HUES48 (cell line): ENCODE results near the gene SLC23A2.
"Not testable (repeated sequence)": the region's sequence is repeated elsewhere in the genome, so short reads cannot be mapped to it uniquely, and the experiment has no call there.

Experiments used
- H3K27ac ChIP-seq: one replicate; pipeline ENCODE4 v1.7.0; 2013; ENCODE audit warnings: low read depth, low read length, inconsistent platforms
- H3K27me3 ChIP-seq: 2 replicates; pipeline ENCODE4 v1.6.1; 2013; ENCODE audit warnings: mild to moderate bottlenecking, low read length; ENCODE audit not compliant: control insufficient read depth, insufficient read depth
- H3K36me3 ChIP-seq: 2 replicates; pipeline ENCODE4 v1.6.1; 2013; ENCODE audit warnings: low read length; ENCODE audit not compliant: control insufficient read depth, insufficient read depth
- H3K4me1 ChIP-seq: 2 replicates; pipeline ENCODE4 v1.6.1; 2013; ENCODE audit warnings: mild to moderate bottlenecking, low read length; ENCODE audit not compliant: control insufficient read depth, insufficient read depth
- H3K4me3 ChIP-seq: 2 replicates; pipeline ENCODE4 v1.5.1; 2013; ENCODE audit warnings: mild to moderate bottlenecking, low read depth, low read length
- H3K9ac ChIP-seq: 2 replicates; pipeline ENCODE4 v1.6.1; 2013; ENCODE audit warnings: mild to moderate bottlenecking, low read depth, low read length, moderate library complexity
- H3K9me3 ChIP-seq: 2 replicates; pipeline ENCODE4 v1.6.1; 2013; ENCODE audit warnings: low read length; ENCODE audit not compliant: control insufficient read depth, insufficient read depth

SLC23A2 gene

GRCh38 chr20:4887586-4887985, 113.7 kb downstream of the SLC23A2 start:
- peaks cover 12% of the 10 kb centered on the region for H3K36me3 ChIP-seq
- H3K27ac ChIP-seq = no peak overlapping the region
- no peak overlapping the region for H3K9ac ChIP-seq
- H3K4me1 ChIP-seq = no peaks in the 10 kb centered on the region
- no peaks in the 10 kb centered on the region for H3K9me3 ChIP-seq
- no peak overlapping the region for H3K4me3 ChIP-seq
- no peaks in the 10 kb centered on the region for H3K27me3 ChIP-seq

GRCh38 chr20:4886771-4887527, 114.4 kb downstream of the SLC23A2 start:
- Histone ChIP-seq H3K9me3 (no peaks in the 10 kb centered on the region), H3K4me1 (no peaks in the 10 kb centered on the region), H3K36me3 (peaks cover 12% of the 10 kb centered on the region), H3K4me3 (no peak overlapping the region), H3K27ac (no peak overlapping the region), H3K9ac (no peak overlapping the region), H3K27me3 (no peaks in the 10 kb centered on the region)

GRCh38 chr20:4885877-4886276, 115.4 kb downstream of the SLC23A2 start:
- Histone ChIP-seq H3K36me3 (peaks cover 12% of the 10 kb centered on the region), H3K9me3 (no peaks in the 10 kb centered on the region), H3K27ac (no peak overlapping the region), H3K27me3 (no peaks in the 10 kb centered on the region), H3K4me3 (no peak overlapping the region), H3K9ac (no peak overlapping the region), H3K4me1 (no peaks in the 10 kb centered on the region)

GRCh38 chr20:4883546-4883945, 117.8 kb downstream of the SLC23A2 start:
- Histone ChIP-seq H3K9me3 (no peaks in the 10 kb centered on the region), H3K4me3 (no peak overlapping the region), H3K27me3 (no peaks in the 10 kb centered on the region), H3K36me3 (peaks cover 6% of the 10 kb centered on the region), H3K27ac (no peak overlapping the region), H3K4me1 (no peaks in the 10 kb centered on the region), H3K9ac (no peak overlapping the region)

- Histone ChIP-seq H3K9me3 (no peaks in the 10 kb centered on the region), H3K27ac (no peak overlapping the region), H3K4me3 (no peak overlapping the region), H3K36me3 (peaks cover 6% of the 10 kb centered on the region), H3K27me3 (no peaks in the 10 kb centered on the region), H3K9ac (no peak overlapping the region), H3K4me1 (no peaks in the 10 kb centered on the region)
Measured at GRCh38 chr20:4883051-4883450, 118.3 kb downstream of the SLC23A2 start.

- Histone ChIP-seq H3K27me3 (no peaks in the 10 kb centered on the region), H3K4me1 (no peaks in the 10 kb centered on the region), H3K9ac (no peak overlapping the region), H3K27ac (no peak overlapping the region), H3K36me3 (peaks cover 6% of the 10 kb centered on the region), H3K9me3 (no peaks in the 10 kb centered on the region), H3K4me3 (no peak overlapping the region)
Measured at GRCh38 chr20:4881006-4881730, 120.1 kb downstream of the SLC23A2 start.

- Histone ChIP-seq H3K4me3 (no peak overlapping the region), H3K27ac (no peak overlapping the region), H3K36me3 (peaks cover 6% of the 10 kb centered on the region), H3K9ac (no peak overlapping the region), H3K4me1 (no peaks in the 10 kb centered on the region), H3K9me3 (no peaks in the 10 kb centered on the region), H3K27me3 (no peaks in the 10 kb centered on the region)
Measured at GRCh38 chr20:4880051-4880450, 121.3 kb downstream of the SLC23A2 start.

GRCh38 chr20:4878099-4878498, 123.2 kb downstream of the SLC23A2 start:
- not testable (repeated sequence) for H3K4me1 ChIP-seq, H3K27ac ChIP-seq, H3K9ac ChIP-seq, H3K9me3 ChIP-seq, H3K4me3 ChIP-seq, H3K27me3 ChIP-seq, H3K36me3 ChIP-seq

GRCh38 chr20:4876731-4877130, 124.6 kb downstream of the SLC23A2 start:
- no peak overlapping the region for H3K27ac ChIP-seq

GRCh38 chr20:4876301-4876700, 125.0 kb downstream of the SLC23A2 start:
- H3K4me3 ChIP-seq = no peak overlapping the region
- no peaks in the 10 kb centered on the region for H3K9me3 ChIP-seq
- H3K36me3 ChIP-seq = peaks cover 12% of the 10 kb centered on the region
- no peak overlapping the region for H3K9ac ChIP-seq
- no peak overlapping the region for H3K27ac ChIP-seq
- H3K27me3 ChIP-seq = no peaks in the 10 kb centered on the region
- H3K4me1 ChIP-seq = no peaks in the 10 kb centered on the region

More at GRCh38 chr20:4876731-4877130, 124.6 kb downstream of the SLC23A2 start:
- no peak overlapping the region for H3K4me3 ChIP-seq
- no peaks in the 10 kb centered on the region for H3K27me3 ChIP-seq
- H3K9ac ChIP-seq = no peak overlapping the region
- H3K9me3 ChIP-seq = no peaks in the 10 kb centered on the region
- H3K36me3 ChIP-seq = peaks cover 12% of the 10 kb centered on the region
- H3K4me1 ChIP-seq = no peaks in the 10 kb centered on the region

GRCh38 chr20:4875578-4876067, 125.7 kb downstream of the SLC23A2 start:
- Histone ChIP-seq H3K27me3 (no peaks in the 10 kb centered on the region), H3K27ac (no peak overlapping the region), H3K4me3 (no peak overlapping the region), H3K4me1 (no peaks in the 10 kb centered on the region), H3K9me3 (no peaks in the 10 kb centered on the region), H3K9ac (no peak overlapping the region), H3K36me3 (peaks cover 12% of the 10 kb centered on the region)
